ENCODE measurements around the gene UBA3. TPM values are rescaled to one million over a fixed set of nuclear protein-coding genes. Genes with fewer than 3 reads are reported as not detected.
A peak's percentile ranks its signal among the peaks of the same experiment; 100 is the strongest.

The UBA3 gene
- total RNA-seq, 1 experiment from 2014 or later: 67.2 TPM

DNA sequence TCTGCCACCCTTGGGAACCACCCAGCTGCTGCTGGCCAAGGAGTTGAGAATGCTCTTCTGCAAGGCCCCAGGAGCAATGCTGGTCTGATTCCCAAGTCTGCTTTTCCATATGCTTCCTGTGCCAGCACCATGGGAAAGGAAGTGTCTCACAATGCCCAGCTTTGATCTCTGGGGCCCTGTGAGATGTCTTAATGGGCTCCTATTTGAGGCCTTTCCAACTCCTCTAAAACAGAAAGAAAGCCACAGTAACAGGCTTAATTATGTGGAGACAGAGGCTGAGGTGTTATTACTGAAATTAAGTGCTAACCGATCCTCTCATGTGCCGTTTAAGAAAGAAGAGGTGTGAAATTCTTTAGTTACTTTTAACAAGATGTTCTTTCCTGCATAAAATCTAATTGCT lies 71.2 kb downstream of the UBA3 start:
- Histone ChIP-seq H4K91ac (ENCODE audit: insufficient read length, low read depth, low read length) (no peak overlapping the region), H2AK5ac (ENCODE audit: insufficient read length, low read length) (peak overlapping the region; percentile 9), H3K27me3 (ENCODE audit: insufficient read depth, low read length) (no peaks in the 10 kb centered on the region), H2BK12ac (ENCODE audit: insufficient read length, low read depth, low read length) (peak overlapping the region; percentile 47), H3K9ac (ENCODE audit: extremely low read depth, insufficient read length, low read length) (no peak overlapping the region), H4K5ac (ENCODE audit: insufficient read length, low read depth, low read length) (no peak overlapping the region), H2BK5ac (ENCODE audit: insufficient read length, low read length) (no peak overlapping the region), H3K27ac (ENCODE audit: insufficient read length, low read depth, low read length) (peak overlapping the region; percentile 96), H4K8ac (replicated peaks; ENCODE audit: insufficient read length, low read depth, low read length) (no peak overlapping the region), H3K79me1 (ENCODE audit: insufficient read depth, low read depth, low read length, poor library complexity, severe bottlenecking) (no peaks in the 10 kb centered on the region), H2AFZ (ENCODE audit: low read length) (no peak overlapping the region), H4K20me1 (ENCODE audit: control insufficient read depth, insufficient read depth, insufficient read length) (no peaks in the 10 kb centered on the region), H3K18ac (ENCODE audit: insufficient read length, low read depth, low read length) (peak overlapping the region; percentile 81), H3T11ph (ENCODE audit: low read length) (peak overlapping the region; percentile 80), H3K9me3 (ENCODE audit: control insufficient read depth, low read depth, low read length) (no peaks in the 10 kb centered on the region), H3K4ac (ENCODE audit: low read depth, low read length) (no peak overlapping the region; the same call in 1 of the 2 replicates), H3K56ac (ENCODE audit: insufficient read length, low read depth, low read length) (no peak overlapping the region), H3K14ac (ENCODE audit: insufficient read depth, low read length) (peak overlapping the region; percentile 38; the same call in 1 of the 2 replicates), H2BK120ac (ENCODE audit: low read depth, low read length, poor library complexity, severe bottlenecking) (peak overlapping the region; percentile 40), H3K23me2 (ENCODE audit: insufficient read length, low read depth, low read length, poor library complexity, severe bottlenecking) (peaks cover 4% of the 10 kb centered on the region), H3K4me2 (ENCODE audit: insufficient read depth, insufficient read length, low read length) (peak overlapping the region; percentile 14), H3K79me2 (ENCODE audit: insufficient read depth, low read length) (no peaks in the 10 kb centered on the region), H3K23ac (ENCODE audit: insufficient read length, low read depth, low read length) (no peak overlapping the region), H2BK15ac (ENCODE audit: low read depth, low read length) (no peak overlapping the region), H2BK20ac (ENCODE audit: low read depth, low read length, poor library complexity, severe bottlenecking) (no peak overlapping the region), H3K4me1 (ENCODE audit: insufficient read depth, low read length) (peaks cover 11% of the 10 kb centered on the region; the same call in 1 of the 2 replicates)
- peak; percentile 73 for DNase-seq
- no CpG with 5 or more reads among the region's 2 CpGs for WGBS (ENCODE audit: extremely low coverage, insufficient read length, low lambda C conversion rate)
- Mint-ChIP-seq H3K27me3 (ENCODE audit: low read depth) (no peaks in the 10 kb centered on the region), H3K36me3 (ENCODE audit: insufficient read depth in 1 of 3, low read depth in 3 of 3) (peaks cover 7 to 45% (median 22%) of the 10 kb centered on the region in 3 experiments; a peak in 6 of 7 replicates), H3K4me3 (peak overlapping the region in 1 of 2 experiments; percentile 61; a peak in 2 of 5 replicates), H3K4me1 (peaks cover 46 to 47% of the 10 kb centered on the region in 2 experiments), H3K27ac (peak overlapping the region; percentile 94 to 99 (median 96)), H3K9me3 (no peaks in the 10 kb centered on the region)
- TF ChIP-seq, protein P1, sequence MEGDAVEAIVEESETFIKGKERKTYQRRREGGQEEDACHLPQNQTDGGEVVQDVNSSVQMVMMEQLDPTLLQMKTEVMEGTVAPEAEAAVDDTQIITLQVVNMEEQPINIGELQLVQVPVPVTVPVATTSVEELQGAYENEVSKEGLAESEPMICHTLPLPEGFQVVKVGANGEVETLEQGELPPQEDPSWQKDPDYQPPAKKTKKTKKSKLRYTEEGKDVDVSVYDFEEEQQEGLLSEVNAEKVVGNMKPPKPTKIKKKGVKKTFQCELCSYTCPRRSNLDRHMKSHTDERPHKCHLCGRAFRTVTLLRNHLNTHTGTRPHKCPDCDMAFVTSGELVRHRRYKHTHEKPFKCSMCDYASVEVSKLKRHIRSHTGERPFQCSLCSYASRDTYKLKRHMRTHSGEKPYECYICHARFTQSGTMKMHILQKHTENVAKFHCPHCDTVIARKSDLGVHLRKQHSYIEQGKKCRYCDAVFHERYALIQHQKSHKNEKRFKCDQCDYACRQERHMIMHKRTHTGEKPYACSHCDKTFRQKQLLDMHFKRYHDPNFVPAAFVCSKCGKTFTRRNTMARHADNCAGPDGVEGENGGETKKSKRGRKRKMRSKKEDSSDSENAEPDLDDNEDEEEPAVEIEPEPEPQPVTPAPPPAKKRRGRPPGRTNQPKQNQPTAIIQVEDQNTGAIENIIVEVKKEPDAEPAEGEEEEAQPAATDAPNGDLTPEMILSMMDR (conservative IDR thresholded peaks at IDR 0.05): no peak
